Measurements from ENCODE around the gene PHACTR3.

PHACTR3 gene

DNA sequence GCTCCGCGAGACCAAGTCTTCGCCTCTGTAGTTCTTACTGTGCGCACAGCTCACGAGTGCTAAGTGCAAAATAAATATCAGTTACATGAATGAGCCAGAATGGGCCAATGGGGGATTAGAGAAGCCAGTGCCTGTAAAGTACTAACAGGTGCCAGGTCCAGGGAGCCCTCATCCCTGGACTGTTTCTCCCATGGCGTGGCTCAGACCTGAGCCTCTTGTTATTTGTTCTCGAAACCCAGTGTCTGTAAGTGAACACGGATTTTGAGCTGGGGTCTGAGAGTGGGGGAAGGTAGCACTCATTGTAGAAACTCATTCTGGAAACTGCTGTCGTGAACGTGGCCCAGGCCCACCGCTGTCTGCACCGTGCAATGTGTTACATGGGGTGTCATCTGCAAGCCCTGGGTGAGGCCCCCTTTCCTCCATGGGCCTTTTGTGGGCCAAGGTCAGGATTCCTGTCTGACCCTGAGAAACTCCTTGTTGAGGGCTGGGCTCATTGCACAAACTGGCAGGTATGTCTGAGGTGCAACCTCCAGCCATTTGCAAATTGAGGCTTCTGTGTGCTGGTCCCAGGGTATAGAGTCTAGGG is 174.4 kb downstream of the PHACTR3 start:
- TF ChIP-seq, protein P1, sequence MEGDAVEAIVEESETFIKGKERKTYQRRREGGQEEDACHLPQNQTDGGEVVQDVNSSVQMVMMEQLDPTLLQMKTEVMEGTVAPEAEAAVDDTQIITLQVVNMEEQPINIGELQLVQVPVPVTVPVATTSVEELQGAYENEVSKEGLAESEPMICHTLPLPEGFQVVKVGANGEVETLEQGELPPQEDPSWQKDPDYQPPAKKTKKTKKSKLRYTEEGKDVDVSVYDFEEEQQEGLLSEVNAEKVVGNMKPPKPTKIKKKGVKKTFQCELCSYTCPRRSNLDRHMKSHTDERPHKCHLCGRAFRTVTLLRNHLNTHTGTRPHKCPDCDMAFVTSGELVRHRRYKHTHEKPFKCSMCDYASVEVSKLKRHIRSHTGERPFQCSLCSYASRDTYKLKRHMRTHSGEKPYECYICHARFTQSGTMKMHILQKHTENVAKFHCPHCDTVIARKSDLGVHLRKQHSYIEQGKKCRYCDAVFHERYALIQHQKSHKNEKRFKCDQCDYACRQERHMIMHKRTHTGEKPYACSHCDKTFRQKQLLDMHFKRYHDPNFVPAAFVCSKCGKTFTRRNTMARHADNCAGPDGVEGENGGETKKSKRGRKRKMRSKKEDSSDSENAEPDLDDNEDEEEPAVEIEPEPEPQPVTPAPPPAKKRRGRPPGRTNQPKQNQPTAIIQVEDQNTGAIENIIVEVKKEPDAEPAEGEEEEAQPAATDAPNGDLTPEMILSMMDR (IDR thresholded peaks at IDR 0.05): no peak
- Histone ChIP-seq H3K27me3 (no peaks in the 10 kb centered on the region), H3K4me1 (ENCODE audit: control insufficient read depth in 1 of 2, insufficient read depth in 1 of 2, low read depth in 1 of 2, low read length in 1 of 2) (no peaks in the 10 kb centered on the region), H3K4me3 (ENCODE audit: low read depth in 1 of 2, low read length in 1 of 2) (no peak overlapping the region), H3K27ac (no peak overlapping the region), H3K36me3 (no peaks in the 10 kb centered on the region), H3K9me3 (no peaks in the 10 kb centered on the region)

DNA sequence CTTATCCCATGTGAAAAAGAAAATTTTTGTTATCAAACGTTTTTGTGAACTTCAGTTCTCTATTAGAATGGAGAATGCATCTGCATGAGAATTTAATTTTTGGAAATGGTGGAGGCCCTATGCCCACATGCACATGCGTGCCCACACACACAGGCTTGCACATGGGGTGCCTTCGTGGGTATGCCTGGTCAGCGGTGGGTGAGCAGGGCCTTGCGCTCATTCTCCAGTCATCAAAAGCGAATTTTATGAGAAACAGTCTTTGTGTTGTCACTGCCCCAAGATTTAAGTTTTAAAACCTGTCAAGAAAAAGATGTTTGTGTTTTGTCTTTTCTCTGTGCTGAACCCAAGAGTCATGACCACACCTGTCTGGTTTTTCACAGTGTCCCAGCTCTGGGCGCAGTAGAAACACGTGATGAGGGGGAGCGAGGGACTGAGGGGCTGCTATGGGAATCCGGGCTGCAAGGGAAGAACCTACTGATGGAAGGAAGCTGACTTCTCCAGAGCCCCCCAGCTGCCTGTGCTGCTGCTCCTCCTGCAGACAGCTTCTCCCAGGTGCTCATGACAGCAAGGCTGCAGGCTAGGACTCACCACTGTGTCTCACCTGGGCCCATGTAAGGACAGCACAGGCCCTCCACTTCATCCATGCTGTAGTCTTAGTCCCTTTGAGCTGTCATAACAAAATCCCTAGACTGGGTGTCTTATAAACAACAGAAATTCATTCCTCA is 175.5 kb downstream of the PHACTR3 start:
- Histone ChIP-seq H3K4me1 (ENCODE audit: control insufficient read depth in 1 of 2, insufficient read depth in 1 of 2, low read depth in 1 of 2, low read length in 1 of 2) (no peaks in the 10 kb centered on the region), H3K27ac (no peak overlapping the region), H3K9me3 (no peaks in the 10 kb centered on the region), H3K4me3 (ENCODE audit: low read depth in 1 of 2, low read length in 1 of 2) (no peak overlapping the region), H3K27me3 (no peaks in the 10 kb centered on the region), H3K36me3 (no peaks in the 10 kb centered on the region)
- TF ChIP-seq, protein P1 (IDR thresholded peaks at IDR 0.05): no peak

DNA sequence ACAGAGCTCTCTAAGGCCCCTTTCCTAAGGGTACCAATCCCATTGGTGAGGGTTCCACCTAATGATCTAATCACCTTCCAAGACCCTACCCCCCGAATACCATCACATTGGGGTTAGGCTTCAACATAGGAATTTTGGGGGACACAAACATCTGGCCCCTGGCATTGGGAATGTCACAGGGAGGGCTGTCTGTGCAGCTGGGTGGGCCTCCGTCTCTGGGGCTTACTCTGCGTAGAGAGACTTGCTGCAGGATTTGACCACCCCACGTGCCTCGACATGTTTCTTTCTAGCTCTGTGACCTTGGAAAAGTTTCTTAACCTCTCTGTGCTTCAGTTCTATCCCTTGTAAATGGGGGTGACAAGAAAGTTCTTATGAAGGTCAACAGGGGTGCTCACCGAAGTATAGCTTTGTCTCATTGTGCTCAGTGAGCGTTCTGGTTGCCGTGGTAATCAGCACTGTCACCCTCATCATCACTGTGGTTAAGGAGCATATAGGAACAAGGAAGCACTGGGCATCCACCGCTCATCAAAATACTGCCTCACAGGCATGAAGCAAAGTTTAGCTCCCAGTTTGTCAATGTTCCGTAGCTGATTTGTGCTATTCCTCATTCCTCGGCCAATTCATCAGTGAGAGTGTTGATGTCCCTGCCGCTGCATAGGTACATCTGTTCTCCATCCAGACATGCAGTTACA is 176.3 kb downstream of the PHACTR3 start:
- no peaks in the 10 kb centered on the region for H3K36me3 ChIP-seq
- H3K4me3 ChIP-seq (ENCODE audit: low read depth in 1 of 2, low read length in 1 of 2): no peak overlapping the region
- H3K27ac ChIP-seq: no peak overlapping the region
- no peaks in the 10 kb centered on the region for H3K9me3 ChIP-seq
- no peaks in the 10 kb centered on the region for H3K4me1 ChIP-seq (ENCODE audit: control insufficient read depth in 1 of 2, insufficient read depth in 1 of 2, low read depth in 1 of 2, low read length in 1 of 2)
- TF ChIP-seq, protein P1 (IDR thresholded peaks at IDR 0.05): no peak
- no peaks in the 10 kb centered on the region for H3K27me3 ChIP-seq

DNA sequence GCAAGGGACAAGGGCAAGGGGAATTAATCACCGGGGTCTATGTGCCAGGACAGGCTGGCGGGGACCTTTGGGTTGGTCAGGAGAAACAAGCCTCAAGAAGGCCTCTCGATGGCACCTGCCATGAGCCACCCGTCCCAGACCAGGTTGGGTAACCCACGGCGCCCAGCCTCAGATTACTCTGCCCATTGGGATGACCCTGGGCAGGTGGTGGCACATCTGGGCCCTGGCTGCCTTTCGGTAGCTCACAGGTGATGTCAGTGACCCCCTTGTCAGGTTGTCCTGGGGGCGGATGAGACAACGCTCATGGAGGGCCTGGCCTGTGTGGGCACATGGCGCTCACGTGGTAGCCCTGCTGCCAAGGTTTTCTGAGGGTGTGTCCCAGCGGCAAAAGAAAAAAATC is 176.9 kb downstream of the PHACTR3 start:
- Histone ChIP-seq H3K27me3 (no peaks in the 10 kb centered on the region), H3K36me3 (no peaks in the 10 kb centered on the region), H3K4me1 (ENCODE audit: control insufficient read depth in 1 of 2, insufficient read depth in 1 of 2, low read depth in 1 of 2, low read length in 1 of 2) (peaks cover 0 to 4% of the 10 kb centered on the region in 2 experiments), H3K9me3 (no peaks in the 10 kb centered on the region), H3K4me3 (ENCODE audit: low read depth in 1 of 2, low read length in 1 of 2) (no peak overlapping the region), H3K27ac (no peak overlapping the region)
- TF ChIP-seq, protein P1 (IDR thresholded peaks at IDR 0.05): no peak

GRCh38 chr20:59782986-59783640 is 178.8 kb downstream of the PHACTR3 start:
- no peaks in the 10 kb centered on the region for H3K27me3 ChIP-seq
- TF ChIP-seq, protein P1 (IDR thresholded peaks at IDR 0.05): no peak
- H3K9me3 ChIP-seq: no peaks in the 10 kb centered on the region
- no peaks in the 10 kb centered on the region for H3K36me3 ChIP-seq
- H3K4me1 ChIP-seq (ENCODE audit: control insufficient read depth in 1 of 2, insufficient read depth in 1 of 2, low read depth in 1 of 2, low read length in 1 of 2): peaks cover 14 to 20% of the 10 kb centered on the region in 2 experiments
- H3K4me3 ChIP-seq (ENCODE audit: low read depth in 1 of 2, low read length in 1 of 2): no peak overlapping the region
- no peak overlapping the region for H3K27ac ChIP-seq
